Anterior cingulate cortex (tissue), 58 donors: ENCODE measurements around the gene METTL27.
"Not testable (repeated sequence)": the region's sequence is repeated elsewhere in the genome, so short reads cannot be mapped to it uniquely, and the experiment has no call there.

ENCODE experiments used
- DNase-seq, 58 donors: peaks; one replicate each; lab custom pipeline; 2025; lab: John Stamatoyannopoulos, UW

The METTL27 gene

GRCh38 chr7:73823257-73823656, 19.1 kb downstream of the METTL27 start:
- DNase-seq = no peak

GRCh38 chr7:73822319-73823173, 19.8 kb downstream of the METTL27 start:
- DNase-seq = no peak

GRCh38 chr7:73821597-73822285, 20.6 kb downstream of the METTL27 start:
- DNase-seq = not testable (repeated sequence)

- no peak for DNase-seq
Measured at GRCh38 chr7:73820013-73820412, 22.3 kb downstream of the METTL27 start.

- no peak for DNase-seq
Measured at GRCh38 chr7:73817121-73817520, 25.2 kb downstream of the METTL27 start.

- no peak for DNase-seq
Measured at GRCh38 chr7:73815436-73815835, 26.9 kb downstream of the METTL27 start.

GRCh38 chr7:73812996-73813395, 29.3 kb downstream of the METTL27 start:
- DNase-seq = no peak

GRCh38 chr7:73811760-73812168, 30.6 kb downstream of the METTL27 start:
- DNase-seq = peak in 2 of 58 donors; percentile 2 to 13

- no peak for DNase-seq
Measured at GRCh38 chr7:73810998-73811360, 31.3 kb downstream of the METTL27 start.

- no peak for DNase-seq
Measured at GRCh38 chr7:73809467-73809951, 32.8 kb downstream of the METTL27 start.

GRCh38 chr7:73802459-73802858, 39.9 kb downstream of the METTL27 start:
- DNase-seq = no peak

- no peak for DNase-seq
Measured at GRCh38 chr7:73801577-73801976, 40.7 kb downstream of the METTL27 start.

GRCh38 chr7:73799282-73800141, 42.8 kb downstream of the METTL27 start:
- DNase-seq = no peak

- not testable (repeated sequence) for DNase-seq
Measured at GRCh38 chr7:73797176-73797575, 45.1 kb downstream of the METTL27 start.

GRCh38 chr7:73796656-73797055, 45.7 kb downstream of the METTL27 start:
- not testable (repeated sequence) for DNase-seq

- not testable (repeated sequence) for DNase-seq
Measured at GRCh38 chr7:73795188-73795587, 47.1 kb downstream of the METTL27 start.

- DNase-seq = not testable (repeated sequence)
Measured at GRCh38 chr7:73791170-73791690, 51.1 kb downstream of the METTL27 start.

- DNase-seq = no peak
Measured at GRCh38 chr7:73789051-73789450, 53.3 kb downstream of the METTL27 start.

- DNase-seq = not testable (repeated sequence)
Measured at GRCh38 chr7:73787786-73788048, 54.6 kb downstream of the METTL27 start.

- DNase-seq = no peak
Measured at GRCh38 chr7:73786588-73786987, 55.7 kb downstream of the METTL27 start.
